CD1c-positive myeloid dendritic cell (primary cell): ENCODE results near the gene ZNF879.

ENCODE experiments used
- DNase-seq: peaks from one replicate; pipeline ENCODE4 v3.0.0-alpha.2; 2016; ENCODE audit errors: extremely low spot score

Gene ZNF879

DNA sequence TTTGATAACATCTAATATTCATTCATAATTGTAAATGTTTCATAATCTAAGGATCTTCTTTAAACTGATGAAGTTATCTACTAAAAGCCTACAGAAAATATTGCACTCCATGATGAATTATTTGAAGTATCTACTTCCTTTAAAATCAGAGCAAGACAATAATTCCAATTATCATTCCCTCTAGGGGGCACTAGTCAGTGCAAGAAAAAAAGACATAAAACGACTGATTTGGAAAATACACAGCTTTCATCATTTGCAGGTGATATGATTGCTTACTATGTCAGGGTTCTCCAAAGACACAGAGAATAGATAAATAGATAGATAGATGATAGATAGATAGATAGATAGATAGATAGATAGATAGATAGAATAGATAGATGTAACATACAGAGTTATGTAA is 14.9 kb upstream of the ZNF879 start:
- DNase-seq: no peak

DNA sequence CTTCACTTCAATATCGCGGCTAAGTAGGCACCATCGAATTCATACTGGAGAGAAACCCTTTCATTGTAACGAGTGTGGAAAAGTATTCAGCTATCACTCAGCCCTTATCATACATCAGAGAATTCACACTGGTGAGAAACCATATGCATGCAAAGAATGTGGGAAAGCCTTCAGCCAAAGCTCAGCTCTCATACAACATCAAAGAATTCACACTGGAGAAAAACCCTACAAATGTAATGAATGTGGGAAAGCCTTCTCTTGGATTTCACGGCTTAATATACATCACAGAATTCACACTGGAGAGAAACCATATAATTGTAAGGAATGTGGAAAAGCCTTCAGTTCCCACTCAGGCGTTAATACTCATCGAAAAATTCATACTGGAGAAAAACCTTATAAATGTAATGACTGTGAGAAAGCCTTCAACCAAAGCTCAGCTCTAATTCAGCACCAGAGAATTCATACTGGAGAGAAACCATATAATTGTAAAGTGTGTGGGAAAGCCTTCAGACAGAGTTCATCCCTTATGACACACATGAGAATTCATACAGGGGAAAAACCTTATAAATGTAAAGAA is 9.5 kb downstream of the ZNF879 start:
- DNase-seq: no peak

DNA sequence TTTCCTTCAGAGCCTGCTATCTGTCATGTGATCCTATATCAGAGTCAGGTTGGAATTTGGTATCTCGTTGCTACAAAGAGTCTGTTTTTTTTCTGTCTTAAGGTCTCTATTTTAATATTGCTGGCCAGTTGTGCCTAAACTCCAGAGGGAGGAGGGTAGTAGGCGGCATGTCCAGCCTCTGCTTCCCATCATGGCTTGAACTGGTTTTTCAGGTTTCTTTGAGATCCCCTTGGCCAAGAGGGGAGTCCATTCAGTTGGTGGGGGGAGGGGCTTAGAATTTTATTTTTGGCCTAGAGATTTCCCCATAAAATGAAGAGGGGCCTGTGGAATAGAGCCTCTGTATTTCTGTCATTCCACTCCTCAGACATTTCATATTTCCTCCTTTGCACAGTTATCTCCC is 21.2 kb downstream of the ZNF879 start:
- no peak for DNase-seq

DNA sequence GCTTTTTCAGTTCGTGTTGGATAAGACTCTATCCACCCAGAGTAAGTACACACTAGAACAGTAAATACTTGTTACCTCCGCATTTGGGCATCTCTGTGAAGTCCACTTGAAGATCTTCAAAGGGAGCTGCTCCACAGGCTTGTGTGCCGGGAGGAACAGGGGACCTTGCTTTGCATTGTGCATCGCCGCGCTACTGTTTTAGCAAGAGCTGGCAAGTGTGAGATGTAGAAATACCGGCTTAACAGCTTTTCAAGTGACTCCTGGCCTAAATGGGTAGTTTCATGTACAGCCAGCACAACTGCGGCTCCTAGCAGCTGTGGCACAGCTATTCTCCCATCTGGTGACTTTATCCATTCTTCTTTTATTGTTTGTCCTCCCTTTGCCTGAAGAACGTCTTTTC is 28.2 kb downstream of the ZNF879 start:
- no peak for DNase-seq

DNA sequence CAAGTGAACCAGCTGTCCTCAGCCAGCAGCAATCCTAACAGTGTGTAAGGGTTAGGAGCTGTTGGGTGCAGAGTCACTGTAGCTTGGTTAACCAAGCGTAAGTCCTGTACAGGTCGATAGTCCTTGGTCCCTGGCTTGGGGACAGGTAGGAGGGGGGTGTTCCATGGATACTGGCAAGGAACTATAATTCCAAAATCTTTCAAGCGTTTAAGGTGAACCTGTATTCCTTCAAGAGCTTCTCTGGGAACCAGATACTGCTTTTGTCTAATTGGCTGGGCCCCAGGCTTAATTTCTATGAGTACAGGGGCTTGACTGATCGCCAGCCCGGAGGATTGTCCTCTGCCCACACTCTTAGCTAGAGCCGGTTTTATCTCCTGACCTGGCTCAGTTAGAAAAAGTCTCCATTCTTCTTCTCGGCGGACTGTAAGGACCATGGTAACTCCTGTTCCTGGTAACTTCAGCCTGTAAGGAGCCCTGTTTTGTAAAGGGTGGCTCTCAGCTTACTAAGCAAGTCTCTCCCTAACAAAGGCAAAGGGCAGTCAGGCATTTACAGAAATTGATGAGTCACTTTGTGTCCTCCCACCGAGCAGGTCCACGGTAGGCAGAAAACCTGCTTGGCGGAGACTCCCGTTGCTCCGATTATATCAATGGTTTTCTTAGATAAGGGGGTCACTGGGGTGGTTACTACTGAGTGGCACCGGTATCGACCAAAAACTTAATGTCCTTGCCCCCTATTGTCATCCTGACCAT is 30.6 kb downstream of the ZNF879 start:
- DNase-seq: no peak

DNA sequence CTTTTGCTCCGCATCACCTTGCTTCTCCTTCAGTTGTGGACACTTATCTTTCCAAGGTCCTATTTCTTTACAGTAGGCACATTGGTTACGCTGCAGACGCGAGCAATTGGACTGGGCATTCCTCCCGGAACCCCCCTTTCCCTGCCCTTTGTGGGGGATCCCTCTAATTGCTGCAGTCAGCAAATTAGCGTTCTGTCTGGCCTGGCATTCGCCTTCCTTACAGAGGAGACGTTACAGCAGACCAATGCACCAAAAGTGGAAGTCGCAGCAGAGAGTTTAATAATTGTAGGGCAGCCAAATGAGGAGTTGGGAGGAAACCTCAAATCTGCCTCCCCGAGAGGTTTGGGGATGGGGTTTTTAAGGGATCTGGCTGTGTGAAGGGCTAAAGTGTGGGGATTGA is 31.3 kb downstream of the ZNF879 start:
- DNase-seq: no peak

DNA sequence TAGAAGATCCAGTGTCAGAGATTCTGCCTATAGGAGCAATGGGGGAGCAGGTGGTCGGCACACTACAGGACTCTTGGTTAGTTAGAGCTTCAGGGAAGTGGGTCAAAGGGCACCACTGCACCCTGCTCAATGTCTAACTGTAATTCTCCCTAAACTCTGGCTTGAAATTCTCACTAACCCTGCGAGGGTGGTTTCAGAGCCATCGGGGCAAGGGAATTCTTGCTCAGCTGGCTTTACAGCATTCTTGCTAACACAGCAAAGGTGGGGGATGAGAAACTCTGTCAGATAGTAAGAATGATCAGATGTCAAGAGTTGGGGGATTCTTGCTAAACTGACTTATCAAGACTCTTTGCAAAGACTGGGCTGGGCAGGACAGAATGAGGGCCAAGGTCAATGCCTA is 31.8 kb downstream of the ZNF879 start:
- DNase-seq: no peak

DNA sequence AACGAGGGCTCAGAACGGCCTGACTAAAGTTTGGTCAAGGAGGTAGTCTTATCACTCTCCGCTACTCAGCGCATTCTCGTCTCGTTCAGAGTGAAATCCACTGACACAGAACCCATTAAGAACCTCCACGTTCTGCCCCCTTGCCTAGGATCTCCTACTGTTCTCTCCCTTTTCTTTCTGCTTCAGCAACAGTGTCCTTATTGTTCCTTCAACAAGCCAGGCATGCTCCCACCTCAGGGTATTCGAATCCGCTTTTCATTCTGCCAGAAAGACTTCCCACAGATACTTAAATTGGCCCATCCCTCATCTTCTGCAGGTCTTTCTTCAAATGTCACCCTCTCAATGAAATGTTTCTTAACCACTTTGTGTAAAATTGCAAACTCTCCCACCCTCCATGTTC is 32.2 kb downstream of the ZNF879 start:
- DNase-seq: no peak

DNA sequence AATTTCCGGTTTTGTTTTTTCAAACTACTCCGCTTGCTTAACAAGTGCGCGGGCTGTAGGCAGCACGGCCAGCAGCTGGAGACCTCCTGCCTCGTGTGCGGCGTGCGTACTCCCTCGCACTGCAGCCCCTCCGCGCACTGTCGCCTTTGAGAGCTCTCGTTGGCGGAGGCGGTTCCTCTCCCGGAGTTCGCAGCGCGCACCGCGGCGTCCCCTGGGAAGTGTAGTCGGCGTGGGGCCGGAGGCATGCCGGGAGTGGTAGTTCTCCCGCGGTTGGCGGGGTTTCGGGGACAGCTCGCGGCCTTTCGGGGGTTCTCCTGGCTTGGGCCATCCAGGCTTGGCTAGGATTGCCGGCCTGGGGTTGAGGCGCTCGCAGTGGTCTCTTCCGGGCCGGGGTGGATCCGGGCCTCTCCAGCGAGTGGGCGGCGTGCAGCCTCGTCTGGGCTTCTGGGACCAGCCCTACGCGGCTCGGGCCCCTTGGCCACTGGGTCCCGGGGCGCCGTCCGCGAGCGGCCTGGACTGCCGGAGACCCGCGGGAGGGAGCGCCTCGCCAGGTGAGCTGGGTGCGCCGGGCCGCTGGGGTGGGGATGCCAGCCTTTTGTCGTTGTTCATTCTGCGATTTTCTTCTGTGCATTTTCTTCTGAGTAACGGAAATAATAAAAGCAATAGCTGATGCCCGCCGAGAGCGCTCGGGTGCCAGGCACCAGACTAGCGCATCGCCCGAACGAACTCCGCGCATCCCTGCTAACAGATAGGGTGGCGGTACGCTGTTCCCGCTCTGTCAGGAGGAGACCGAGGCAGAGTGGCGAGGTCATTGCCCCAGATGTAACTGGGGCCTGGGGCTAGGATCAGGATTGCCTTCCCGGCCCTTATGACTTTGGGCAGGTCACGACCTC is 36.8 kb downstream of the ZNF879 start, which contains the start of gene ZNF354C:
Gene ZNF354C (plus strand): TSS at position 258 of the 893 bp plus-strand sequence. CDS start 1,696 bp downstream, outside the sequence.
- peak; percentile 85 for DNase-seq

DNA sequence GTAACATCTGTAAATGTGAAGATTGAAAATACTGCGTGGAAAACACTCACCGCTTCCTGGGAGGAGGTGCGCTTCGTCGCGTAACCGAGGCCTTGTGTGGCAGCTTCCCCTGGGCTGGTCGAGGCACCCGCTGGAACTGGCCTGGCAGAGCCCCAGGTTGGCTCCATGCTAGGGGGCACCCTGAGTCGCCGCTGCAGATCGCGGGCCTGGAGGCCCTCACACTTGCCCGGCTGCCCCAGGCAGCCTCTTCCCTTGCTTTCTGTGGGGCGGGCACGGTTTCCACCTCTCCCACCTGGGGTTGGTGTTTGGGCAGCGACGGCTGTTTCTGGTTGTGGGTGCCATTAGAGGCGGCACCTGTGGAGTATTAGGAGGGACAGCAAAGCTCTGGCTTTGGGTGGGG is 37.4 kb downstream of the ZNF879 start:
- no peak for DNase-seq

DNA sequence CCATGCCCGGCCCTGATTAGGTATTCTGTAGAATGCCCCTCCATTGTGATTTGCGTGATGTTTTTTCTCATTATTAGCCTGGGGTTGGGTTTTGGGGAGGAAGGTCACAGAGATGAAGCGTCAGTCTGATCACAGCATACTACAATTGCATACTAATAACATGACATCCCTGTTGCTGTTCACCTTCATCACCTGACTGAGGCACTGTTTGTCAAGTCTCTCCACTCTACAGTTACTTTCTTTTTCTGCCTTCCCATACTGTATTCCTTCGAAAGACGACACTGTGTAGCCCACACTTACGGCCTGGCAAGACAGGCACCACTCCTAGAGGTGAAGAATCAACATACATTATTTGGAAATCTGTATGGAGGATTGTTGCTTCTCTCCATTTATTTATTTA is 42.1 kb downstream of the ZNF879 start:
- DNase-seq: no peak

DNA sequence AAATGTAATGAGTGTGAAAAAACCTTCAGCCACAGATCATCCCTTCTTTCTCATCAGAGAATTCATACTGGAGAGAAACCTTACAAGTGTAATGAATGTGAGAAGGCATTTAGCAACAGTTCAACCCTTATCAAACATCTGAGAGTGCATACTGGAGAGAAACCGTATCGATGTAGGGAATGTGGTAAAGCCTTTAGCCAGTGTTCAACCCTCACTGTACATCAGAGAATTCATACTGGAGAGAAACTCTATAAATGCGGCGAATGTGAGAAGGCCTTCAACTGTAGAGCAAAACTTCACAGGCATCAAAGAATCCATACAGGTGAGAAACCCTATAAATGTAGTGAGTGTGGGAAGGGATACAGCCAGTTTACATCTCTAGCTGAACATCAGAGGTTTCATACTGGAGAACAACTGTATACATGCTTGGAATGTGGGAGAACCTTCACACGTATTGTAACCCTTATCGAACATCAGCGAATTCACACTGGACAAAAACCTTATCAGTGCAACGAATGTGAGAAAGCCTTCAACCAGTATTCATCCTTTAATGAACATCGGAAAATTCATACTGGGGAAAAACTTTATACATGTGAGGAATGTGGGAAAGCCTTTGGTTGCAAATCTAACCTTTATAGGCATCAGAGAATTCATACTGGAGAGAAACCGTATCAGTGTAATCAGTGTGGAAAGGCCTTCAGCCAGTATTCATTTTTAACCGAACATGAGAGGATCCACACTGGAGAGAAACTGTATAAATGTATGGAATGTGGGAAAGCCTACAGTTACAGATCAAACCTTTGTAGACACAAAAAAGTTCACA is 55.8 kb downstream of the ZNF879 start:
- no peak for DNase-seq

DNA sequence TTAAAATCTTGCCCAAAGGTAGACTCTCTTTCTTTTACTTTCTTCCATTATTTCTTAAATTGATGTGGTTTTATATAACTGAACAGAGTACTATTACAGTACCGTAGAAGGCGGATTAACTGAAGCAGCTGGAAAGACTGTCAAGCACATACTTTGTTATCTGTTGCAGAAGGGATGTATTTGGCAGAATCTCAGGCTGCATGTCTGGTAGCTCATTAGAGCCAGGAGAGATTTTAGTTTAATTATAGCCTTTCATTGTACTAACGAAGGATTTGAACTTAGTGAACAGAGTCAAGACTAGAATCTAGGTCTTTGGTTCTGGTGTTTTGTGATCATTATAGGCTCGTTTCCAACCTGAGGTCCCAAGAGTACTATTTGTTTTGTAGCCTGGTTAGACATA is 57.1 kb downstream of the ZNF879 start:
- no peak for DNase-seq
